ENCODE data around the gene SLC10A6. TPM values are rescaled to one million over a fixed set of nuclear protein-coding genes. Genes with fewer than 3 reads are reported as not detected.

SLC10A6 gene
- total RNA-seq, 1 donor: under 0.01 TPM

GRCh38 chr4:86837691-86838503 lies 11.3 kb downstream of the SLC10A6 start:
- no peak for TF ChIP-seq CTCF (IDR thresholded peaks at IDR 0.05; ENCODE audit: insufficient read depth, low read depth, low read length)

GRCh38 chr4:86835677-86836076 lies 13.5 kb downstream of the SLC10A6 start:
- no peak for TF ChIP-seq CTCF (IDR thresholded peaks at IDR 0.05; ENCODE audit: insufficient read depth, low read depth, low read length)
- DNase-seq (ENCODE audit: low read depth): no peak
- no peak overlapping the region for H3K4me3 ChIP-seq (ENCODE audit: low read depth, low read length)

More at GRCh38 chr4:86837691-86838503, 11.3 kb downstream of the SLC10A6 start:
- DNase-seq (ENCODE audit: low read depth): peak; percentile 45
- no peak overlapping the region for H3K4me3 ChIP-seq (ENCODE audit: low read depth, low read length)

- no peak overlapping the region for H3K4me3 ChIP-seq (ENCODE audit: low read depth, low read length)
- peak; percentile 69 for DNase-seq (ENCODE audit: low read depth)
- TF ChIP-seq CTCF (IDR thresholded peaks at IDR 0.05; ENCODE audit: insufficient read depth, low read depth, low read length): no peak
Observed at GRCh38 chr4:86834901-86835300, 14.3 kb downstream of the SLC10A6 start.

GRCh38 chr4:86833615-86834014 lies 15.6 kb downstream of the SLC10A6 start:
- no peak for DNase-seq (ENCODE audit: low read depth)
- H3K4me3 ChIP-seq (ENCODE audit: low read depth, low read length): no peak overlapping the region
- no peak for TF ChIP-seq CTCF (IDR thresholded peaks at IDR 0.05; ENCODE audit: insufficient read depth, low read depth, low read length)

- peak; percentile 91 for DNase-seq (ENCODE audit: low read depth)
- no peak overlapping the region for H3K4me3 ChIP-seq (ENCODE audit: low read depth, low read length)
- no peak for TF ChIP-seq CTCF (IDR thresholded peaks at IDR 0.05; ENCODE audit: insufficient read depth, low read depth, low read length)
Observed at GRCh38 chr4:86831262-86832130, 17.7 kb downstream of the SLC10A6 start.

- no peak overlapping the region for H3K4me3 ChIP-seq (ENCODE audit: low read depth, low read length)
- DNase-seq (ENCODE audit: low read depth): no peak
- TF ChIP-seq CTCF (IDR thresholded peaks at IDR 0.05; ENCODE audit: insufficient read depth, low read depth, low read length): no peak
Observed at GRCh38 chr4:86825511-86825910, 23.7 kb downstream of the SLC10A6 start.

Measured in fibroblast of villous mesenchyme (primary cell).